Thyroid gland (tissue), 4 donors: ENCODE measurements around the gene NCKAP5.

Experiments
- POLR2A ChIP-seq, 2 donors: fragments of 450-650 bp; IDR thresholded peaks; one replicate each; pipeline ENCODE4 v1.6.1; 2017; ENCODE audit warnings: antibody characterized with exemption in 2 of 2, mild to moderate bottlenecking in 2 of 2, moderate library complexity in 1 of 2
- TF ChIP-seq, protein P1 (sequence below), 6 experiments: fragments of 200-600 bp in 3 of 6; fragments of 450-650 bp in 3 of 6; sonication (generic) in 3 of 6; IDR thresholded peaks; one replicate each; pipeline ENCODE4 v1.5.1; 2016 to 2019; ENCODE audit warnings: antibody characterized with exemption in 6 of 6, mild to moderate bottlenecking in 2 of 6, inconsistent platforms in 1 of 6, moderate library complexity in 1 of 6

DNA sequence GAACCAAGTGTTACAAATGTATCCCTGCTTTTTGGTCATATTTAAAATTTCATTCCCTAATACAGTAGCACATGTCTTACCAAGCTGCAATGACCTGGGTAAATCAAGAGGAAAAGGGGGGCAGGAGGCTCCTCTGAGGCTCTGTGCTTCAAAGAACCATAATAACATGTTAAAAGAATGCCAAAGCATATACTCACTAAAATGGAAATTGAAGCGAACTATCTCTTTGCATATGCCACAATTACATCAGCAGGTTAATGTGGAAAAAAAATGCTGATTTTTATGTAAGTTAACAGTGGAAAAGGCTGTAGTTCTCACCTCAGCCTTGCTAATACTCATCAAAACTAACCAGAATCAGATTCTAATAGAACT lies 37.5 kb upstream of the NCKAP5 start:
- TF ChIP-seq, protein P1, sequence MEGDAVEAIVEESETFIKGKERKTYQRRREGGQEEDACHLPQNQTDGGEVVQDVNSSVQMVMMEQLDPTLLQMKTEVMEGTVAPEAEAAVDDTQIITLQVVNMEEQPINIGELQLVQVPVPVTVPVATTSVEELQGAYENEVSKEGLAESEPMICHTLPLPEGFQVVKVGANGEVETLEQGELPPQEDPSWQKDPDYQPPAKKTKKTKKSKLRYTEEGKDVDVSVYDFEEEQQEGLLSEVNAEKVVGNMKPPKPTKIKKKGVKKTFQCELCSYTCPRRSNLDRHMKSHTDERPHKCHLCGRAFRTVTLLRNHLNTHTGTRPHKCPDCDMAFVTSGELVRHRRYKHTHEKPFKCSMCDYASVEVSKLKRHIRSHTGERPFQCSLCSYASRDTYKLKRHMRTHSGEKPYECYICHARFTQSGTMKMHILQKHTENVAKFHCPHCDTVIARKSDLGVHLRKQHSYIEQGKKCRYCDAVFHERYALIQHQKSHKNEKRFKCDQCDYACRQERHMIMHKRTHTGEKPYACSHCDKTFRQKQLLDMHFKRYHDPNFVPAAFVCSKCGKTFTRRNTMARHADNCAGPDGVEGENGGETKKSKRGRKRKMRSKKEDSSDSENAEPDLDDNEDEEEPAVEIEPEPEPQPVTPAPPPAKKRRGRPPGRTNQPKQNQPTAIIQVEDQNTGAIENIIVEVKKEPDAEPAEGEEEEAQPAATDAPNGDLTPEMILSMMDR (IDR thresholded peaks at IDR 0.05): no peak
- no peak for TF ChIP-seq POLR2A (IDR thresholded peaks at IDR 0.05)
